ENCODE data around the gene SFTA2. TPM values are rescaled to one million over a fixed set of nuclear protein-coding genes. Genes with fewer than 3 reads are reported as not detected.

SFTA2 gene
- total RNA-seq, 1 donor from 2014 or later, result not detected

DNA sequence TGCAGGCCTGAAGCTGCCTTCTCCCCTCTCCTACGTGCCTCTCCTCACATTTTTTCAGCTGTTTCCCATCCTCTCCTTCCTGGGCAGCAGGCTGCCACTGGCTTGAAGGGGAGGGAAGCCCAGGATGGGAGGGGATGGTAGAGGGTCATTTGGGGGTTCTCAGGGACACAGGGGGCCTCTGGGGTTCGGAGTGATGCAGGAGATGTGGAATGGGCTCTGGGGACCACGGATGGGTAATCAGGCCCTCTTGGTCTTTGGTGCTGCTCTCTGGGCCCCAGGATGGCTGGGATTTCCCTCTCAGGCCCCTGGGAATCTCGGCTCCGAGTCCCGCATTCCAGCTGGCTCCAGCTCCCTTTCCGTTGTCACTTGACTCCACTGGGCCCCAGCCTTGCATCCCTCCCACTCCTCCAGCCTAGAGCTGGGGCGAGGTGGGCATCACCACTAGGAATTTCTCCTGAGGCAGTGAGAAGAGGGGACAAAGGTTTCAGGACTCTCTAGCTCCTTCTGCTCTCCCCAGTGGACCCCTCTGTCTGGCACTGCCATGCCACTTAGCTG, 49.7 kb downstream of the SFTA2 start:
- no peak for DNase-seq
- Histone ChIP-seq H3K4me3 (no peak overlapping the region), H3K4me1 (peaks cover 60% of the 10 kb centered on the region), H3K36me3 (no peaks in the 10 kb centered on the region), H3K27me3 (ENCODE audit: low read depth) (no peaks in the 10 kb centered on the region), H3K9me3 (replicated peaks) (no peaks in the 10 kb centered on the region), H3K27ac (replicated peaks) (peak overlapping the region; percentile 86)
- TF ChIP-seq, protein P1, sequence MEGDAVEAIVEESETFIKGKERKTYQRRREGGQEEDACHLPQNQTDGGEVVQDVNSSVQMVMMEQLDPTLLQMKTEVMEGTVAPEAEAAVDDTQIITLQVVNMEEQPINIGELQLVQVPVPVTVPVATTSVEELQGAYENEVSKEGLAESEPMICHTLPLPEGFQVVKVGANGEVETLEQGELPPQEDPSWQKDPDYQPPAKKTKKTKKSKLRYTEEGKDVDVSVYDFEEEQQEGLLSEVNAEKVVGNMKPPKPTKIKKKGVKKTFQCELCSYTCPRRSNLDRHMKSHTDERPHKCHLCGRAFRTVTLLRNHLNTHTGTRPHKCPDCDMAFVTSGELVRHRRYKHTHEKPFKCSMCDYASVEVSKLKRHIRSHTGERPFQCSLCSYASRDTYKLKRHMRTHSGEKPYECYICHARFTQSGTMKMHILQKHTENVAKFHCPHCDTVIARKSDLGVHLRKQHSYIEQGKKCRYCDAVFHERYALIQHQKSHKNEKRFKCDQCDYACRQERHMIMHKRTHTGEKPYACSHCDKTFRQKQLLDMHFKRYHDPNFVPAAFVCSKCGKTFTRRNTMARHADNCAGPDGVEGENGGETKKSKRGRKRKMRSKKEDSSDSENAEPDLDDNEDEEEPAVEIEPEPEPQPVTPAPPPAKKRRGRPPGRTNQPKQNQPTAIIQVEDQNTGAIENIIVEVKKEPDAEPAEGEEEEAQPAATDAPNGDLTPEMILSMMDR (IDR thresholded peaks at IDR 0.05; ENCODE audit: borderline replicate concordance), result no peak
- intact Hi-C loops (cut with micrococcal nuclease), result loop anchor here (10.0 kb wide), 1 partner anchor 137 kb away; the partner anchor contains the start of genes FLOT1 and IER3

DNA sequence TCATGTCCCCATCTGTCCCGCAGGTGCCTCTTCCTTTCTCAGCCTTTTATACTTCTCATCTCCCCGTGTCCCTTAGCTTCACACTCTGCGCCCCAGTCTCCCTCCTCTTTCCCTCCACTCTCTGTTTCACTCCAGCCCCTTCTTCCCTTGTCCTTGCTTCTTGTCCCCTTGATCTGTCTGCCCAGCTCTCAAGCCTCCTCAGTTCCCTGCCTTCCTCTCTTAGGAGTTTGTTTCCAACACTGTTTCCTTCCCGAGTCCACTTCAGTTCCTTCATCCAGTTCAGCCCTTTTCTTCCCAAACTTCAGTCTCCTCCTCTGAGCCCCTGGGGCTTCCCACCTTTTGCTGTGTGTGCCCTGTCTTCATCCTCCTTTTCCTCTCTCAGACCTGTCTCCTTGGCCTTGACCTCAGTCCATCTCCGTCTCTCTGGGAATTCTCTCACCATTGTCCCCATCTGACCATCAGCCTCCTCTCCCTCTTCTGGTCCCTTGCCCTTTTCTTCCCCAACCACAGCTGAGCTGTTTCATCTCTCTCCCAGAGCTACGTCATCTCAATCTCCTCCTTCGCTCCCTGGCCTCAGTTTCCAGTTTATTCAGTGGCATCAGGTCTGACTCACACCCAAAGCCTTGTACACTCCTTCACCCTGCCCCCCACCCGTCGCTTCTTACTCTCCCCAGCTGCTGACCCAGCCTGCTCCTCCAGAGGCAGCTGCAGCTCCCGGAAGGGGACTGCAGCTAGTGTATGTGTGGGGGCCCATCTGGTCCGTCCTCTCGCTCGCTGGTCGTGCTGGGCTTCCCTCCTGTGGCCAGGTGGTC, 50.4 kb downstream of the SFTA2 start:
- H3K27ac ChIP-seq (replicated peaks), result peak overlapping the region; percentile 86
- peaks cover 60% of the 10 kb centered on the region for H3K4me1 ChIP-seq
- intact Hi-C loops (cut with micrococcal nuclease), result loop anchor here (10.0 kb wide), 1 partner anchor 137 kb away; the partner anchor contains the start of genes FLOT1 and IER3
- H3K36me3 ChIP-seq, result no peaks in the 10 kb centered on the region
- H3K9me3 ChIP-seq (replicated peaks), result no peaks in the 10 kb centered on the region
- no peak overlapping the region for H3K4me3 ChIP-seq
- DNase-seq, result no peak
- H3K27me3 ChIP-seq (ENCODE audit: low read depth), result no peaks in the 10 kb centered on the region
- TF ChIP-seq, protein P1 (IDR thresholded peaks at IDR 0.05; ENCODE audit: borderline replicate concordance), result no peak

Small RNAs within 50 kb of the gene (microRNA-seq; reads per million reads assigned to microRNA genes)
- gene MIR4640, result not detected

Other genes with a start within 250 kb of the SFTA2 start
- 14.5 TPM for gene PPP1R18, start 245.5 kb downstream of the SFTA2 start, total RNA-seq
- gene NRM, start 241.2 kb downstream of the SFTA2 start, total RNA-seq, result 3.7 TPM
- 14.1 TPM for gene MDC1, start 214.9 kb downstream of the SFTA2 start, total RNA-seq
- gene TUBB, start 211.8 kb downstream of the SFTA2 start, total RNA-seq, result 187 TPM
- 223 TPM for gene FLOT1, start 189.5 kb downstream of the SFTA2 start, total RNA-seq
- gene IER3, start 187.6 kb downstream of the SFTA2 start, total RNA-seq, result 41.4 TPM
- 28.2 TPM for gene DDR1, start 47.7 kb downstream of the SFTA2 start, total RNA-seq
- gene GTF2H4, start 24.0 kb downstream of the SFTA2 start, total RNA-seq, result 23.0 TPM
- gene VARS2, start 17.9 kb downstream of the SFTA2 start, total RNA-seq, result 21.0 TPM
- gene MUCL3, start 8.8 kb upstream of the SFTA2 start, total RNA-seq, result not detected
- gene MUC21, start 51.5 kb upstream of the SFTA2 start, total RNA-seq, result not detected
- 0.08 TPM for gene MUC22, start 78.3 kb upstream of the SFTA2 start, total RNA-seq
- gene C6orf15, start 180.4 kb upstream of the SFTA2 start, total RNA-seq, result not detected
- gene PSORS1C1, start 182.6 kb upstream of the SFTA2 start, total RNA-seq, result 4.7 TPM
- gene CDSN, start 188.3 kb upstream of the SFTA2 start, total RNA-seq, result not detected
- not detected for gene PSORS1C2, start 206.9 kb upstream of the SFTA2 start, total RNA-seq
- gene CCHCR1, start 225.6 kb upstream of the SFTA2 start, total RNA-seq, result 13.3 TPM
- 2.8 TPM for gene TCF19, start 226.4 kb upstream of the SFTA2 start, total RNA-seq
- 0.69 TPM for gene POU5F1, start 238.5 kb upstream of the SFTA2 start, total RNA-seq